Heart left ventricle (tissue), 16 donors: ENCODE results near the gene PNMA5. TPM values are rescaled to one million over a fixed set of nuclear protein-coding genes. Genes with fewer than 3 reads are reported as not detected.
A peak's percentile ranks its signal among the peaks of the same experiment; 100 is the strongest.

Experiments used
- ATAC-seq, 4 donors: fragments of 200-7000 bp; cut with Tn5 transposase; one replicate each; pipeline ENCODE4 v1.9.1; 2020 to 2022; ENCODE audit warnings: moderate library complexity in 4 of 4, mild to moderate bottlenecking in 3 of 4, moderate number of reproducible peaks in 1 of 4
- DNase-seq, 5 donors: peaks; one replicate each; pipeline ENCODE4 v3.0.0-alpha.2; 2020
- H3K27ac ChIP-seq, 12 donors: fragments of 200-600 bp; sonication (generic) in 4 of 12; one replicate each; pipeline versions ENCODE4 v1.5.0 to v1.8.0; 2016 to 2022; ENCODE audit warnings: mild to moderate bottlenecking in 2 of 12
- H3K27me3 ChIP-seq, 9 donors: fragments of 200-600 bp; sonication (generic) in 2 of 9; one replicate each; pipeline versions ENCODE4 v1.5.1 to v1.8.0; 2016 to 2022; ENCODE audit warnings: mild to moderate bottlenecking in 3 of 9
- H3K36me3 ChIP-seq, 9 donors: fragments of 200-600 bp; sonication (generic) in 2 of 9; one replicate each; pipeline versions ENCODE4 v1.5.0 to v1.8.0; 2018 to 2022; ENCODE audit warnings: mild to moderate bottlenecking in 2 of 9
- H3K4me1 ChIP-seq, 12 donors: fragments of 200-600 bp; sonication (generic) in 4 of 12; one replicate each; pipeline versions ENCODE4 v1.5.0 to v1.8.0; 2016 to 2022; ENCODE audit warnings: mild to moderate bottlenecking in 3 of 12
- H3K4me3 ChIP-seq, 12 donors: fragments of 200-600 bp; sonication (generic) in 4 of 12; one replicate each; pipeline versions ENCODE4 v1.5.0 to v1.8.0; 2017 to 2022; ENCODE audit warnings: mild to moderate bottlenecking in 9 of 12, moderate library complexity in 4 of 12
- H3K9me3 ChIP-seq, 12 donors: fragments of 200-600 bp; sonication (generic) in 4 of 12; one replicate each; pipeline versions ENCODE4 v1.5.0 to v1.8.0; 2016 to 2022; ENCODE audit warnings: mild to moderate bottlenecking in 1 of 12
- CTCF ChIP-seq, 12 donors: fragments of 200-600 bp; sonication (generic) in 4 of 12; IDR thresholded peaks; one replicate each; pipeline versions ENCODE4 v1.5.0 to v1.8.0; 2018 to 2022; ENCODE audit warnings: antibody characterized with exemption in 12 of 12, mild to moderate bottlenecking in 5 of 12
- POLR2A ChIP-seq, 2 donors: fragments of 450-650 bp; IDR thresholded peaks; one replicate each; pipeline ENCODE4 v1.6.1; 2017; ENCODE audit warnings: antibody characterized with exemption in 2 of 2, mild to moderate bottlenecking in 2 of 2, moderate library complexity in 2 of 2
- WGBS, 4 donors: extraction: QIAGEN DNeasy Blood & Tissue Kit in 2 of 4; methylation state at CpG; one replicate each; pipeline versions ENCODE4 v1.1.5 to v1.1.7; 2013 to 2018; 5-methylcytosine and 5-hydroxymethylcytosine counted together
- intact Hi-C, 10 donors: fragments of 100-400 bp; cut with DNase I; formaldehyde crosslinking; loops; one replicate each; pipeline versions ENCODE4 v1.11.1 to v1.14.2; 2022
- long read RNA-seq, 3 donors: library from polyadenylated mRNA; unstranded; transcript quantifications; one replicate each; pipeline ENCODE4 v2.0.0, GENCODE V29; 2020 to 2021
- polyA plus RNA-seq, 2 donors: library from polyadenylated mRNA; stranded (reverse); fragments of 200-250 nt; gene quantifications; one replicate each; pipeline ENCODE4 v1.2.3, GENCODE V29; 2013
- total RNA-seq, 9 donors: library from RNA; depleted of rRNA in 2 of 9; stranded (reverse); fragments of >200 nt in 2 of 9; fragmentation: NEBNext Ultra II Directional in 3 of 9; extraction: Animal tissue kit (Norgen Biotek cat#: 25700) in 3 of 9; gene quantifications; one replicate each; pipeline versions ENCODE4 v1.1.0 to v1.2.4, GENCODE V29; 2016 to 2023
- donor health status: ischemic (EF 13 %, LVEDD 7.1; RV severe dilation, severe dysfunction).
- donor health status: healthy with polysubstance abuse.
- donor health status: DM: no; HTN: yes; CAD: no.
- donor health status: DM: no; HTN: no; CAD: no.
- donor health status: ischemic (EF 25% LVEDD 6.9; RV normal size, moderate dysfunction).
- donor health status: ischemic (EF 25% LVEDD 5.7; RV mildly dilated, moderate dysfunction).
- donor health status: healthy.
- donor health status: DM: yes; HTN: yes; CAD: no.
- donor health status: ischemic (EF 35%, LVEDD 5.7; RV mildly dilated, moderate dysfunction).
- donor health status: nonischemic (EF 11% LVEDD 7.7; RV severe dilation, severe dysfunction).
- donor health status: DM: yes; HTN: yes; CAD: no.
- donor health status: PGD.
- donor health status: ischemic (EF 29% LVEDD 5.4; RV normal size, mild dysfunction).
- donor health status: nonischemic (EF 23%, LVEDD 6.1; RV moderate dilation, normal function).

PNMA5 gene
- total RNA-seq, result not detected
- not detected for polyA plus RNA-seq
- long read RNA-seq, donor 1, result 0 reads
- long read RNA-seq, donor 2, result 0 reads
- long read RNA-seq, donor 3, result 0 reads

GRCh38 chrX:152993933-152994332 lies at the start of gene PNMA5:
TSS of gene PNMA5 (minus strand) at chrX:152994116. CDS start at chrX:152991598, 2,518 bp downstream.
- H3K9me3 ChIP-seq, result no peaks in the 10 kb centered on the region
- H3K27ac ChIP-seq, result no peak within 1 kb of the TSS
- 89 to 97% (median 92%) methylated on average over 13 to 31 of the region's 31 CpGs for WGBS, 4 donors
- no peaks in the 10 kb centered on the region for H3K36me3 ChIP-seq
- H3K4me1 ChIP-seq, result no peaks in the 10 kb centered on the region
- peaks cover 0 to 11% (median 0%) of the 10 kb centered on the region in 9 donors for H3K27me3 ChIP-seq
- ATAC-seq (no peak), DNase-seq (no peak)
- TF ChIP-seq POLR2A (IDR thresholded peaks at IDR 0.05), result no peak
- TF ChIP-seq CTCF (IDR thresholded peaks at IDR 0.05), result no peak
- intact Hi-C loops, result no loop called here
- H3K4me3 ChIP-seq, result no peak within 1 kb of the TSS

GRCh38 chrX:153032397-153033118 lies 38.6 kb upstream of the PNMA5 start:
- H3K36me3 ChIP-seq, result no peaks in the 10 kb centered on the region
- ATAC-seq, result peak in 3 of 4 donors; percentile 78 to 92 (median 90)
- 18 to 56% (median 36%) methylated on average over 40 to 64 of the region's 64 CpGs for WGBS, 4 donors
- peak overlapping the region in 1 of 12 donors; percentile 38 for H3K27ac ChIP-seq
- TF ChIP-seq POLR2A (IDR thresholded peaks at IDR 0.05) (no peak), CTCF (IDR thresholded peaks at IDR 0.05) (peak; percentile 72 to 90 (median 78))
- H3K4me1 ChIP-seq, result peaks cover 0 to 4% (median 0%) of the 10 kb centered on the region in 12 donors
- no peaks in the 10 kb centered on the region for H3K9me3 ChIP-seq
- intact Hi-C loops, result loop anchor here in 7 of 10 donors (2.0 to 10.0 kb wide), 8 partner anchors 70 to 632 kb away; partner anchors contain the start of genes ZFP92 (in 2 of the 7) and TREX2 (in 1 of the 7)
- H3K27me3 ChIP-seq, result no peaks in the 10 kb centered on the region
- H3K4me3 ChIP-seq, result peak overlapping the region in 11 of 12 donors; percentile 3 to 49 (median 40)
- DNase-seq, result peak; percentile 57 to 87 (median 64)

- ATAC-seq (no peak), DNase-seq (no peak)
- Histone ChIP-seq H3K4me1 (peaks cover 0 to 4% (median 0%) of the 10 kb centered on the region in 12 donors), H3K27me3 (no peaks in the 10 kb centered on the region), H3K27ac (no peak overlapping the region), H3K9me3 (no peaks in the 10 kb centered on the region), H3K4me3 (no peak overlapping the region), H3K36me3 (no peaks in the 10 kb centered on the region)
- 84 to 92% (median 86%) methylated on average over 9 to 12 of the region's 12 CpGs for WGBS, 4 donors
- intact Hi-C loops, result loop anchor here in 6 of 10 donors (5.0 to 10.0 kb wide), 7 partner anchors 68 to 634 kb away; partner anchors contain the start of genes ZFP92 (in 2 of the 6) and TREX2 (in 1 of the 6)
- no peak for TF ChIP-seq CTCF (IDR thresholded peaks at IDR 0.05)
- TF ChIP-seq POLR2A (IDR thresholded peaks at IDR 0.05), result no peak
Measured at GRCh38 chrX:153030801-153031200, 36.9 kb upstream of the PNMA5 start.

- Histone ChIP-seq H3K27ac (no peak overlapping the region), H3K36me3 (no peaks in the 10 kb centered on the region), H3K4me3 (no peak overlapping the region), H3K9me3 (no peaks in the 10 kb centered on the region), H3K27me3 (no peaks in the 10 kb centered on the region), H3K4me1 (peaks cover 0 to 4% (median 0%) of the 10 kb centered on the region in 12 donors)
- TF ChIP-seq CTCF (IDR thresholded peaks at IDR 0.05), result no peak
- TF ChIP-seq POLR2A (IDR thresholded peaks at IDR 0.05), result no peak
- no peak for DNase-seq
- intact Hi-C loops, result loop anchor here in 6 of 10 donors (5.0 to 10.0 kb wide), 7 partner anchors 68 to 635 kb away; partner anchors contain the start of genes ZFP92 (in 2 of the 6) and TREX2 (in 1 of the 6)
- ATAC-seq, result no peak
- WGBS, 4 donors, result 82 to 92% (median 90%) methylated on average over 5 to 11 of the region's 11 CpGs
Measured at GRCh38 chrX:153029875-153030274, 36.0 kb upstream of the PNMA5 start.
